SK-N-SH treated with all-trans-retinoic acid at 6 μM for 48 hours (cell line): ENCODE data around the gene THAP7.

Source experiments
- ATAC-seq: fragments of 200-7000 bp; cut with Tn5 transposase; 3 replicates; pipeline ENCODE4 v1.9.1; 2020; ENCODE audit warnings: mild to moderate bottlenecking, moderate library complexity
- CREB5 ChIP-seq: fragments of 250-450 bp; sonication (Bioruptor Pico); IDR thresholded peaks from 2 replicates; pipeline ENCODE4 v1.5.1; 2020; ENCODE audit warnings: low read depth, mild to moderate bottlenecking, moderate library complexity
- CSDC2 ChIP-seq: fragments of 250-450 bp; sonication (Bioruptor Pico); IDR thresholded peaks from 2 replicates; pipeline ENCODE4 v1.5.0; 2020; ENCODE audit warnings: mild to moderate bottlenecking, moderate library complexity
- CSRNP3 ChIP-seq: fragments of 250-450 bp; sonication (Bioruptor Pico); IDR thresholded peaks from 2 replicates; pipeline ENCODE4 v1.5.1; 2021; ENCODE audit warnings: mild to moderate bottlenecking, moderate library complexity
- ESRRG ChIP-seq: fragments of 250-450 bp; sonication (Bioruptor Pico); IDR thresholded peaks from 2 replicates; pipeline ENCODE4 v1.6.1; 2021; ENCODE audit warnings: mild to moderate bottlenecking
- GLIS3 ChIP-seq: fragments of 250-450 bp; sonication (Bioruptor Pico); IDR thresholded peaks from 2 replicates; pipeline ENCODE4 v1.5.0; 2020; ENCODE audit warnings: mild to moderate bottlenecking, moderate library complexity
- ISL1 ChIP-seq: fragments of 250-450 bp; sonication (Bioruptor Pico); IDR thresholded peaks from 2 replicates; pipeline ENCODE4 v2.1.2; 2022; ENCODE audit warnings: mild to moderate bottlenecking, moderate library complexity
- PPARA ChIP-seq: fragments of 250-450 bp; sonication (Bioruptor Pico); IDR thresholded peaks from 2 replicates; pipeline ENCODE4 v1.5.0; 2020; ENCODE audit warnings: mild to moderate bottlenecking, borderline replicate concordance
- SNAI2 ChIP-seq: fragments of 250-450 bp; sonication (Bioruptor Pico); IDR thresholded peaks from 2 replicates; pipeline ENCODE4 v1.5.0; 2020; ENCODE audit warnings: mild to moderate bottlenecking, moderate library complexity
- TCF4 ChIP-seq: fragments of 250-450 bp; sonication (Bioruptor Pico); IDR thresholded peaks from 2 replicates; pipeline ENCODE4 v1.8.0; 2021; ENCODE audit warnings: mild to moderate bottlenecking, moderate library complexity, borderline replicate concordance
- ZC3H10 ChIP-seq: fragments of 250-450 bp; sonication (Bioruptor Pico); IDR thresholded peaks from 2 replicates; pipeline ENCODE4 v1.5.1; 2021; ENCODE audit warnings: mild to moderate bottlenecking, moderate library complexity
- ZFP3 ChIP-seq: fragments of 250-450 bp; sonication (Bioruptor Pico); IDR thresholded peaks from 2 replicates; pipeline ENCODE4 v1.5.0; 2020; ENCODE audit warnings: mild to moderate bottlenecking, moderate library complexity
- ZFP30 ChIP-seq: fragments of 450-650 bp; formaldehyde crosslinking; IDR thresholded peaks from 2 replicates; pipeline ENCODE4 v1.5.0; 2022; ENCODE audit warnings: mild to moderate bottlenecking, moderate library complexity
- ZNF70 ChIP-seq: fragments of 450-650 bp; formaldehyde crosslinking; IDR thresholded peaks from 2 replicates; pipeline ENCODE4 v1.5.0; 2020; ENCODE audit warnings: mild to moderate bottlenecking, moderate library complexity
- ZNF8 ChIP-seq: fragments of 450-650 bp; formaldehyde crosslinking; IDR thresholded peaks from 2 replicates; pipeline ENCODE4 v1.5.0; 2020; ENCODE audit warnings: mild to moderate bottlenecking, moderate library complexity
- TF ChIP-seq, protein P1 (sequence below): fragments of 250-450 bp; sonication (Bioruptor Pico); IDR thresholded peaks from 2 replicates; pipeline ENCODE4 v1.8.0; 2021; ENCODE audit warnings: low read depth, mild to moderate bottlenecking, moderate library complexity, borderline replicate concordance
- TF ChIP-seq, protein P2 (sequence below): fragments of 250-450 bp; sonication (Bioruptor Pico); IDR thresholded peaks from 2 replicates; pipeline ENCODE4 v1.5.0; 2020; ENCODE audit warnings: mild to moderate bottlenecking, moderate library complexity

Gene THAP7

GRCh38 chr22:20977516-20978170 is 24.3 kb downstream of the THAP7 start:
- no peak for ATAC-seq
- TF ChIP-seq CSRNP3 (no peak), ESRRG (CRISPR knock-in tag) (no peak), ISL1 (CRISPR knock-in tag) (no peak), ZNF70 (CRISPR knock-in tag) (no peak), CREB5 (no peak), SNAI2 (CRISPR knock-in tag) (no peak), PPARA (CRISPR knock-in tag) (no peak), CSDC2 (CRISPR knock-in tag) (no peak), ZFP30 (CRISPR knock-in tag) (no peak), TCF4 (CRISPR knock-in tag) (no peak)
- TF ChIP-seq, protein P1, sequence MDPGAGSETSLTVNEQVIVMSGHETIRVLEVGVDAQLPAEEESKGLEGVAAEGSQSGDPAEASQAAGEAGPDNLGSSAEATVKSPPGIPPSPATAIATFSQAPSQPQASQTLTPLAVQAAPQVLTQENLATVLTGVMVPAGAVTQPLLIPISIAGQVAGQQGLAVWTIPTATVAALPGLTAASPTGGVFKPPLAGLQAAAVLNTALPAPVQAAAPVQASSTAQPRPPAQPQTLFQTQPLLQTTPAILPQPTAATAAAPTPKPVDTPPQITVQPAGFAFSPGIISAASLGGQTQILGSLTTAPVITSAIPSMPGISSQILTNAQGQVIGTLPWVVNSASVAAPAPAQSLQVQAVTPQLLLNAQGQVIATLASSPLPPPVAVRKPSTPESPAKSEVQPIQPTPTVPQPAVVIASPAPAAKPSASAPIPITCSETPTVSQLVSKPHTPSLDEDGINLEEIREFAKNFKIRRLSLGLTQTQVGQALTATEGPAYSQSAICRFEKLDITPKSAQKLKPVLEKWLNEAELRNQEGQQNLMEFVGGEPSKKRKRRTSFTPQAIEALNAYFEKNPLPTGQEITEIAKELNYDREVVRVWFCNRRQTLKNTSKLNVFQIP (CRISPR knock-in tag), result no peak
- TF ChIP-seq, all 23 proteins: peak for 0

- no peak for TF ChIP-seq TCF4 (CRISPR knock-in tag)
- TF ChIP-seq ZNF8 (CRISPR knock-in tag), result no peak
- no peak for TF ChIP-seq PPARA (CRISPR knock-in tag)
- TF ChIP-seq, protein P2, sequence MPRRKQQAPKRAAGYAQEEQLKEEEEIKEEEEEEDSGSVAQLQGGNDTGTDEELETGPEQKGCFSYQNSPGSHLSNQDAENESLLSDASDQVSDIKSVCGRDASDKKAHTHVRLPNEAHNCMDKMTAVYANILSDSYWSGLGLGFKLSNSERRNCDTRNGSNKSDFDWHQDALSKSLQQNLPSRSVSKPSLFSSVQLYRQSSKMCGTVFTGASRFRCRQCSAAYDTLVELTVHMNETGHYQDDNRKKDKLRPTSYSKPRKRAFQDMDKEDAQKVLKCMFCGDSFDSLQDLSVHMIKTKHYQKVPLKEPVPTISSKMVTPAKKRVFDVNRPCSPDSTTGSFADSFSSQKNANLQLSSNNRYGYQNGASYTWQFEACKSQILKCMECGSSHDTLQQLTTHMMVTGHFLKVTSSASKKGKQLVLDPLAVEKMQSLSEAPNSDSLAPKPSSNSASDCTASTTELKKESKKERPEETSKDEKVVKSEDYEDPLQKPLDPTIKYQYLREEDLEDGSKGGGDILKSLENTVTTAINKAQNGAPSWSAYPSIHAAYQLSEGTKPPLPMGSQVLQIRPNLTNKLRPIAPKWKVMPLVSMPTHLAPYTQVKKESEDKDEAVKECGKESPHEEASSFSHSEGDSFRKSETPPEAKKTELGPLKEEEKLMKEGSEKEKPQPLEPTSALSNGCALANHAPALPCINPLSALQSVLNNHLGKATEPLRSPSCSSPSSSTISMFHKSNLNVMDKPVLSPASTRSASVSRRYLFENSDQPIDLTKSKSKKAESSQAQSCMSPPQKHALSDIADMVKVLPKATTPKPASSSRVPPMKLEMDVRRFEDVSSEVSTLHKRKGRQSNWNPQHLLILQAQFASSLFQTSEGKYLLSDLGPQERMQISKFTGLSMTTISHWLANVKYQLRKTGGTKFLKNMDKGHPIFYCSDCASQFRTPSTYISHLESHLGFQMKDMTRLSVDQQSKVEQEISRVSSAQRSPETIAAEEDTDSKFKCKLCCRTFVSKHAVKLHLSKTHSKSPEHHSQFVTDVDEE (CRISPR knock-in tag), result no peak
- no peak for TF ChIP-seq ZC3H10 (CRISPR knock-in tag)
- no peak for TF ChIP-seq GLIS3
- no peak for TF ChIP-seq CREB5
- TF ChIP-seq, all 23 proteins: peak for 0
- no peak for ATAC-seq
These were observed 24.9 kb downstream of the THAP7 start for GRCh38 chr22:20977019-20977418.

- no peak for ATAC-seq
- TF ChIP-seq CSDC2 (CRISPR knock-in tag), result no peak
- TF ChIP-seq ZFP30 (CRISPR knock-in tag), result no peak
- TF ChIP-seq ZFP3 (CRISPR knock-in tag), result no peak
- TF ChIP-seq, protein P1 (CRISPR knock-in tag), result no peak
These were observed 25.5 kb downstream of the THAP7 start for GRCh38 chr22:20976291-20976877.
